NCI-H2171 (cell line): ENCODE results near the gene COL25A1.

ENCODE experiments used
- DNase-seq: peaks from one replicate; lab custom pipeline; 2025; lab: John Stamatoyannopoulos, UW

COL25A1 gene

GRCh38 chr4:109302361-109303139, at the start of gene COL25A1:
COL25A1 (minus strand) TSS chr4:109302658.
- no peak for DNase-seq

- no peak for DNase-seq
Measured at GRCh38 chr4:109350121-109350520, 47.7 kb upstream of the COL25A1 start.

GRCh38 chr4:109334129-109335105, 32.0 kb upstream of the COL25A1 start:
- no peak for DNase-seq

GRCh38 chr4:109332926-109333464, 30.5 kb upstream of the COL25A1 start:
- no peak for DNase-seq

- DNase-seq = no peak
Measured at GRCh38 chr4:109327641-109328040, 25.2 kb upstream of the COL25A1 start.

GRCh38 chr4:109325698-109326097, 23.2 kb upstream of the COL25A1 start:
- no peak for DNase-seq

GRCh38 chr4:109323348-109323747, 20.9 kb upstream of the COL25A1 start:
- no peak for DNase-seq

GRCh38 chr4:109321232-109321631, 18.8 kb upstream of the COL25A1 start:
- no peak for DNase-seq

- DNase-seq = no peak
Measured at GRCh38 chr4:109319684-109320083, 17.2 kb upstream of the COL25A1 start.

- no peak for DNase-seq
Measured at GRCh38 chr4:109319156-109319555, 16.7 kb upstream of the COL25A1 start.

GRCh38 chr4:109315818-109316217, 13.4 kb upstream of the COL25A1 start:
- DNase-seq = no peak

GRCh38 chr4:109315341-109315740, 12.9 kb upstream of the COL25A1 start:
- DNase-seq = no peak

- no peak for DNase-seq
Measured at GRCh38 chr4:109313168-109314133, 11.0 kb upstream of the COL25A1 start.

GRCh38 chr4:109303140-109303496, 660 bp upstream of the COL25A1 start:
- DNase-seq = no peak

- no peak for DNase-seq
Measured at GRCh38 chr4:109301651-109302360, 652 bp downstream of the COL25A1 start.

GRCh38 chr4:109298279-109299010, 4.0 kb downstream of the COL25A1 start:
- DNase-seq = no peak

GRCh38 chr4:109296527-109296926, 5.9 kb downstream of the COL25A1 start:
- DNase-seq = no peak

GRCh38 chr4:109295081-109295480, 7.4 kb downstream of the COL25A1 start:
- no peak for DNase-seq

GRCh38 chr4:109294468-109295020, 7.9 kb downstream of the COL25A1 start:
- DNase-seq = no peak

- DNase-seq = no peak
Measured at GRCh38 chr4:109294006-109294405, 8.5 kb downstream of the COL25A1 start.
